Effector CD4-positive, alpha-beta T cell (primary cell): ENCODE measurements around the gene AK9.

Experiments used
- DNase-seq: peaks from one replicate; pipeline ENCODE4 v3.0.0-alpha.2; 2020

The AK9 gene

GRCh38 chr6:109454496-109455436 lies 236.2 kb downstream of the AK9 start:
- peak; percentile 71 for DNase-seq

GRCh38 chr6:109453594-109454495 lies 237.2 kb downstream of the AK9 start:
- no peak for DNase-seq

GRCh38 chr6:109453156-109453555 lies 237.8 kb downstream of the AK9 start:
- DNase-seq = no peak

- no peak for DNase-seq
Measured at GRCh38 chr6:109452181-109452580, 238.8 kb downstream of the AK9 start.

GRCh38 chr6:109451376-109451775 lies 239.6 kb downstream of the AK9 start:
- no peak for DNase-seq

GRCh38 chr6:109450801-109451200 lies 240.2 kb downstream of the AK9 start:
- no peak for DNase-seq

- DNase-seq = no peak
Measured at GRCh38 chr6:109449795-109450673, 241.0 kb downstream of the AK9 start.

GRCh38 chr6:109449064-109449794 lies 241.8 kb downstream of the AK9 start:
- no peak for DNase-seq

- DNase-seq = no peak
Measured at GRCh38 chr6:109448615-109449014, 242.4 kb downstream of the AK9 start.

GRCh38 chr6:109447878-109448555 lies 243.0 kb downstream of the AK9 start:
- DNase-seq = no peak

- no peak for DNase-seq
Measured at GRCh38 chr6:109447087-109447486, 243.9 kb downstream of the AK9 start.

- no peak for DNase-seq
Measured at GRCh38 chr6:109446541-109446940, 244.5 kb downstream of the AK9 start.

- no peak for DNase-seq
Measured at GRCh38 chr6:109446072-109446471, 244.9 kb downstream of the AK9 start.

GRCh38 chr6:109445382-109445781 lies 245.6 kb downstream of the AK9 start:
- DNase-seq = no peak

- no peak for DNase-seq
Measured at GRCh38 chr6:109443425-109443950, 247.5 kb downstream of the AK9 start.
